ENCODE results near the gene MBOAT7. TPM values are rescaled to one million over a fixed set of nuclear protein-coding genes. Genes with fewer than 3 reads are reported as not detected.

MBOAT7 gene
- total RNA-seq, 2 experiments from 2014 or later = 56.9 to 58.8 TPM

GRCh38 chr19:54149021-54149812, 40.2 kb downstream of the MBOAT7 start:
- Mint-ChIP-seq H3K36me3 (ENCODE audit: low read depth) (peaks cover 69% of the 10 kb centered on the region), H3K4me1 (ENCODE audit: low read depth) (peaks cover 9% of the 10 kb centered on the region), H3K27me3 (ENCODE audit: low read depth) (no peaks in the 10 kb centered on the region), H3K4me3 (no peak overlapping the region), H3K27ac (no peak overlapping the region), H3K9me3 (ENCODE audit: insufficient read depth) (no peaks in the 10 kb centered on the region)
- DNase-seq (no peak), ATAC-seq (no peak)
- CTCF ChIA-PET = no interaction called here
- POLR2A ChIA-PET = interaction anchor here (2.8 kb wide), 1 partner anchor 10 kb away, joined by 12 read pairs; the partner anchor contains the start of gene LENG1

GRCh38 chr19:54148158-54148557, 41.2 kb downstream of the MBOAT7 start:
- POLR2A ChIA-PET = interaction anchor here (0.9 to 2.8 kb wide), 2 partner anchors 11 kb away, joined by 3 to 12 read pairs; partner anchors contain the start of genes CNOT3 and LENG1
- peaks cover 69% of the 10 kb centered on the region for H3K36me3 Mint-ChIP-seq (ENCODE audit: low read depth)
- CTCF ChIA-PET = no interaction called here
- H3K4me3 Mint-ChIP-seq = no peak overlapping the region
- no peak for ATAC-seq
- H3K27ac Mint-ChIP-seq = no peak overlapping the region
- H3K4me1 Mint-ChIP-seq (ENCODE audit: low read depth) = peaks cover under 1% of the 10 kb centered on the region
- no peak for DNase-seq
- H3K9me3 Mint-ChIP-seq (ENCODE audit: insufficient read depth) = no peaks in the 10 kb centered on the region
- H3K27me3 Mint-ChIP-seq (ENCODE audit: low read depth) = no peaks in the 10 kb centered on the region

GRCh38 chr19:54147676-54148075, 41.7 kb downstream of the MBOAT7 start:
- H3K27me3 Mint-ChIP-seq (ENCODE audit: low read depth) = no peaks in the 10 kb centered on the region
- no peaks in the 10 kb centered on the region for H3K4me1 Mint-ChIP-seq (ENCODE audit: low read depth)
- ATAC-seq = no peak
- no peak overlapping the region for H3K27ac Mint-ChIP-seq
- H3K36me3 Mint-ChIP-seq (ENCODE audit: low read depth) = peaks cover 70% of the 10 kb centered on the region
- no peaks in the 10 kb centered on the region for H3K9me3 Mint-ChIP-seq (ENCODE audit: insufficient read depth)
- DNase-seq = no peak
- POLR2A ChIA-PET = interaction anchor here (0.9 to 2.8 kb wide), 2 partner anchors 11 to 12 kb away, joined by 3 to 12 read pairs; partner anchors contain the start of genes CNOT3 and LENG1
- CTCF ChIA-PET = no interaction called here
- no peak overlapping the region for H3K4me3 Mint-ChIP-seq

GRCh38 chr19:54145541-54146158, 43.7 kb downstream of the MBOAT7 start:
- Mint-ChIP-seq H3K4me1 (ENCODE audit: low read depth) (peaks cover 4% of the 10 kb centered on the region), H3K4me3 (no peak overlapping the region), H3K27me3 (ENCODE audit: low read depth) (no peaks in the 10 kb centered on the region), H3K36me3 (ENCODE audit: low read depth) (peaks cover 73% of the 10 kb centered on the region), H3K9me3 (ENCODE audit: insufficient read depth) (no peaks in the 10 kb centered on the region), H3K27ac (no peak overlapping the region)
- DNase-seq = no peak
- ChIA-PET POLR2A (interaction anchor here (1.5 kb wide), 1 partner anchor 14 kb away, joined by 3 read pairs; the partner anchor contains the start of gene LENG1), CTCF (no interaction called here)
- ATAC-seq = no peak

GRCh38 chr19:54142166-54142780, 47.1 kb downstream of the MBOAT7 start:
- H3K27me3 Mint-ChIP-seq (ENCODE audit: low read depth) = no peaks in the 10 kb centered on the region

GRCh38 chr19:54141356-54141755, 48.0 kb downstream of the MBOAT7 start:
- Mint-ChIP-seq H3K9me3 (ENCODE audit: insufficient read depth) (no peaks in the 10 kb centered on the region), H3K4me1 (ENCODE audit: low read depth) (peaks cover 31% of the 10 kb centered on the region), H3K36me3 (ENCODE audit: low read depth) (peaks cover 56% of the 10 kb centered on the region), H3K4me3 (no peak overlapping the region), H3K27me3 (ENCODE audit: low read depth) (no peaks in the 10 kb centered on the region), H3K27ac (no peak overlapping the region)
- ATAC-seq = no peak
- DNase-seq = no peak
- POLR2A ChIA-PET = interaction anchor here (1.5 kb wide), 1 partner anchor 18 kb away, joined by 7 read pairs; the partner anchor contains the start of gene LENG1
- CTCF ChIA-PET = interaction anchor here (1.2 kb wide), 1 partner anchor 19 kb away, joined by 3 read pairs; the partner anchor contains the start of gene LENG1

More at GRCh38 chr19:54142166-54142780, 47.1 kb downstream of the MBOAT7 start:
- peaks cover 64% of the 10 kb centered on the region for H3K36me3 Mint-ChIP-seq (ENCODE audit: low read depth)
- DNase-seq (no peak), ATAC-seq (no peak)
- CTCF ChIA-PET = no interaction called here
- no peak overlapping the region for H3K27ac Mint-ChIP-seq
- no peak overlapping the region for H3K4me3 Mint-ChIP-seq
- POLR2A ChIA-PET = interaction anchor here (1.5 kb wide), 1 partner anchor 17 kb away, joined by 7 read pairs; the partner anchor contains the start of gene LENG1
- no peaks in the 10 kb centered on the region for H3K9me3 Mint-ChIP-seq (ENCODE audit: insufficient read depth)
- peaks cover 26% of the 10 kb centered on the region for H3K4me1 Mint-ChIP-seq (ENCODE audit: low read depth)

GRCh38 chr19:54138489-54139256, 50.7 kb downstream of the MBOAT7 start:
- Mint-ChIP-seq H3K4me1 (ENCODE audit: low read depth) (peaks cover 45% of the 10 kb centered on the region), H3K27me3 (ENCODE audit: low read depth) (no peaks in the 10 kb centered on the region), H3K9me3 (ENCODE audit: insufficient read depth) (no peaks in the 10 kb centered on the region), H3K36me3 (ENCODE audit: low read depth) (peaks cover 39% of the 10 kb centered on the region), H3K4me3 (peak overlapping the region; percentile 84), H3K27ac (peak overlapping the region; percentile 87)
- ATAC-seq = no peak
- POLR2A ChIA-PET = interaction anchor here (0.6 to 2.5 kb wide), 6 partner anchors 19 to 1439 kb away, joined by 3 to 20 read pairs (median 4); partner anchors contain the start of genes LENG1, PRPF31 and TFPT
- CTCF ChIA-PET = interaction anchor here (1.2 kb wide), 1 partner anchor 20 kb away, joined by 4 read pairs; the partner anchor contains the start of gene LENG1
- no peak for DNase-seq

- ChIA-PET CTCF (interaction anchor here (1.0 to 2.2 kb wide), 11 partner anchors 17 to 1516 kb away, joined by 3 to 7 read pairs (median 4); partner anchors contain the start of genes LENG1 and MBOAT7), POLR2A (interaction anchor here (0.5 to 2.5 kb wide), 10 partner anchors 10 to 1516 kb away, joined by 3 to 20 read pairs (median 4); partner anchors contain the start of genes LENG1, MYADM, PRPF31 and TFPT)
- Mint-ChIP-seq H3K4me3 (peak within 1 kb of the TSS; percentile 84), H3K9me3 (ENCODE audit: insufficient read depth) (no peaks in the 10 kb centered on the region), H3K36me3 (ENCODE audit: low read depth) (peaks cover 32% of the 10 kb centered on the region), H3K4me1 (ENCODE audit: low read depth) (peaks cover 45% of the 10 kb centered on the region), H3K27me3 (ENCODE audit: low read depth) (no peaks in the 10 kb centered on the region), H3K27ac (peak within 1 kb of the TSS; percentile 92)
- ATAC-seq (no peak), DNase-seq (peak; percentile 44)
These were observed 51.5 kb downstream of the MBOAT7 start, which contains the start of gene CNOT3 for GRCh38 chr19:54137699-54138488. Gene CNOT3, plus strand, starts transcription at chr19:54137762. Its CDS starts 5,217 bp downstream, at chr19:54142979.

GRCh38 chr19:54136864-54137698, 52.3 kb downstream of the MBOAT7 start:
- H3K36me3 Mint-ChIP-seq (ENCODE audit: low read depth) = peaks cover 24% of the 10 kb centered on the region
- CTCF ChIA-PET = interaction anchor here (1.0 to 2.2 kb wide), 13 partner anchors 14 to 1517 kb away, joined by 3 to 7 read pairs (median 3); partner anchors contain the start of genes LENG1, MBOAT7, PRPF31 and TFPT
- H3K9me3 Mint-ChIP-seq (ENCODE audit: insufficient read depth) = no peaks in the 10 kb centered on the region
- H3K27ac Mint-ChIP-seq = peak overlapping the region; percentile 92
- no peaks in the 10 kb centered on the region for H3K27me3 Mint-ChIP-seq (ENCODE audit: low read depth)
- peak overlapping the region; percentile 84 for H3K4me3 Mint-ChIP-seq
- POLR2A ChIA-PET = interaction anchor here (0.5 to 2.3 kb wide), 13 partner anchors 11 to 1517 kb away, joined by 3 to 20 read pairs (median 3); partner anchors contain the start of genes LENG1, MYADM, PRPF31 and TFPT
- ATAC-seq (peak; percentile 88), DNase-seq (peak; percentile 100)
- peaks cover 45% of the 10 kb centered on the region for H3K4me1 Mint-ChIP-seq (ENCODE audit: low read depth)

Data from activated CD8-positive, alpha-beta T cell treated with anti-CD3 and anti-CD28 coated beads, Interleukin-2, amount 10 ng/mL, durations not matched to agents 7 days and 5 days (primary cell).